NCI-H1048 (cell line): ENCODE data around the gene SMPD3.

Source experiments
- DNase-seq: peaks from one replicate; lab custom pipeline; 2025; lab: John Stamatoyannopoulos, UW

SMPD3 gene

DNA sequence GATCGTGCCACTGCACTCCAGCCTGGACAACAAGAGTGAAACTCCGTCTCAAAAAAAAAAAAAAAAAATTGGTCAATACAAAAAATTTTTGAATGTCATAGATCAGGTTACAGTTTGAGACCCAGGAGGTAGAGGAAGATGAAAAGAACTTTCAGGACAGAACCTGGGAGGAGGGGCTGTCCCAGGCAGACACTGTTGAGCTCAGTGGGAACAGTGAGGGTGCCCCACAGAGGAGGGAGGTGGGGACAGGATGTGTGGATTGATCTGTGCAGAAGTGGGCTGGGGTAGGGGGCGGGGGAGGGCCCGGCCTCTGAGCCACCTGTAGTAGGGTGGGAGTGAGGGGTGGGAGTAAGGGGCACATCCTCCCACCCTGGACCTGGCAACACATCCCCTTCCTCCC is 79.1 kb downstream of the SMPD3 start:
- DNase-seq: no peak

DNA sequence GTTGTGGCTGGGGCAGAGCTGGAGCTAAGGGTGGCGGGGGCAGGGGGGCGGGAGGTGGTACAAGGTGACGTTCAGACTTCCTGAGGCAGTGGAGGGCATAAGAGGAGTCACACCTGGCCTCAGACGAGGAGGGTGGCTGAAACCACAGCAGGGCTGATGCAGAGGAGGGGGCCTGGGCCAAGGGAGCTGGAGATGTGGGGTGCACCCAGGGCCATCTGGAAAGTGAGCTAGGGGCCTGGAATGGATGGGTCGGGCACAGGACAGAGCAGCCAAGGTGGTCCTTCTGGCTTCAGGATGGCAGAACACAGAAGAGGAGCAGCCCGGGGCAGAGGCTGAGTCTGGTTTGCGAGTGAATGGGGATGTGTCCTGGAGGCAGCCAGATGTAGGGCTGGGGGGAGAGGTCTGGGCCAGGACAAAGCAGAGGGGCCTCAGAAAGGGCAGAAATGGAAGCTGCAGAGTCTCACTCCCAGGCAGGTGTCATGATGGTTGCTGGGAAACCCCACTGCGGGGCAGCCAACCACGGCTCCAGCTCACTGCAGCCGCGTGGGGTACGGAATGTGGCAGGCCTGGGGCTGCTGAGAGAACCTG is 79.9 kb downstream of the SMPD3 start:
- DNase-seq: no peak

DNA sequence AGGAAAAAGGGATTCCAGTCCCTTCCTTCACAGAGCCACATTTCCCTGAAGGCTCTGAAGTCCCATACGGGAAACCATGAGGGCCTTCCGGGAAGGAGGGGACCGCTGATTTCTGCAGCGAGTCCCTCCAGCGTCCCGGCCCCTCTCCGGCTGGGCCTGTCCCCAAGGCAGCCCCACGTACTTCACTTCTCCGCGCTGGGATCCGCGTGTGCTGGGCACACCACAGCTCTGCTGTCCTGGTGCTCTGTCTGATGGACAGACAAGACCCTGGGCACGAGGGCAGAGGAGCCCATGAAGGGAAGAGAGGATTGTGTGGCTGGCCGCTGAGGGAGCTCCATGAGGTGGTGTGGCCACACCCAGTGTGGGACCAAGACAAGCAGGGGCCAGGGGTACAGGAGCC is 80.4 kb downstream of the SMPD3 start:
- DNase-seq: no peak

DNA sequence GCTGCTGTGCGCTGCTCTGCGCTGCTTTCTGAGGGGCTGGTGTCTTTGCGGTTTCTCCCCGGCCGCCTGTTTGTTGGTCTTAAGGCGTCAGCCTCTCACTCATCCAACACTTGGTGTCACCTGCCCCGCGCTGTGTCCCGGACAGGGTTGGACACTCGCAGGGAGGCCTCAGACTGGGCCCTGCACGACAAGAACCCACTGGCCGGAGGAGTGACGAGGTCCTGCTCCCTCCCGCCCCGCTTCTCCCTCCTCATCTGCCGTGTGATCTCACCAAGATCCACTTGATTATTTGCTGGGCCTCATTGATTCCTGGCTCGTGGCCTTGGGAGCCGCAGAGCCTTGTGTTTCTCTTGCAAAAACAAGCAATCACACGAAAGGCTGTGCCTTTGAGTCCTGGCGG is 80.9 kb downstream of the SMPD3 start:
- DNase-seq: no peak

DNA sequence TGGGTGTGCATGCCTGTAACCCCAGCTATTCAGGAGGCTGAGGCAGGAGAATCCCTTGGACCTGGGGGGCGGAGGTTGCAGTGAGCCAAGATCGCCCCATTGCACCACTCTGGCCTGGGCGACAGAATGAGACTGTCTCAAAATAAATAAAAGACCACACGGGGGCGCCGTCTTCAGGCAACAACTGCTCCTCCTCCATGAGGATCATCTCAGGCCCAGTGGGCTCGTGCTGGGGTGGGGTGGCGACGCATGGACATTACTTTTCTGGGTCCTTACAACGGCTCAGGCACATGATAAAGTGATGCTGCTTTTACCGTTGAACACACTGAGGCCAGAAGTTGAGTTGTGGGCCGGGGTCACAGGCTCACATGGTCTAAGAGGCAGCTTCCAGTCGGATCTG is 81.3 kb downstream of the SMPD3 start:
- no peak for DNase-seq

DNA sequence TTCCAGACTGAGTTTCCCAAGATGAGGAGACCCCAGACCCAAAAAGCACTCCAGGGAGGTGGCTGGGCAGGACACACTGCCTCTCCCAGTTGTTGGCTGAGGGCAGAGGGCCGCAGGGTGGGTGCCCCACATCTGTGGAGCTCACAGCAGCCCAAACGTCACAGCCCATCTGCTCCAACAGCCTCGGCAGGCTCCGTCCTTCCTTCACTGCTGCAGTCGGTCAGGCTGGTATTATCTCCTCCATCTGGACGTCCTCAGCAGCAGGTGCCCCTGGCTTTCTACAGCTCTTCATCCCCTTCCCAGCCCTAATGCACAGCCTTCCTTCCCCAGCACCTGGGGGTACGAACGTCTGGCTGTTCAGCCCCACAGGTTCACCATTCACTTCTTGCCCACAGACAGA is 82.2 kb downstream of the SMPD3 start:
- no peak for DNase-seq

DNA sequence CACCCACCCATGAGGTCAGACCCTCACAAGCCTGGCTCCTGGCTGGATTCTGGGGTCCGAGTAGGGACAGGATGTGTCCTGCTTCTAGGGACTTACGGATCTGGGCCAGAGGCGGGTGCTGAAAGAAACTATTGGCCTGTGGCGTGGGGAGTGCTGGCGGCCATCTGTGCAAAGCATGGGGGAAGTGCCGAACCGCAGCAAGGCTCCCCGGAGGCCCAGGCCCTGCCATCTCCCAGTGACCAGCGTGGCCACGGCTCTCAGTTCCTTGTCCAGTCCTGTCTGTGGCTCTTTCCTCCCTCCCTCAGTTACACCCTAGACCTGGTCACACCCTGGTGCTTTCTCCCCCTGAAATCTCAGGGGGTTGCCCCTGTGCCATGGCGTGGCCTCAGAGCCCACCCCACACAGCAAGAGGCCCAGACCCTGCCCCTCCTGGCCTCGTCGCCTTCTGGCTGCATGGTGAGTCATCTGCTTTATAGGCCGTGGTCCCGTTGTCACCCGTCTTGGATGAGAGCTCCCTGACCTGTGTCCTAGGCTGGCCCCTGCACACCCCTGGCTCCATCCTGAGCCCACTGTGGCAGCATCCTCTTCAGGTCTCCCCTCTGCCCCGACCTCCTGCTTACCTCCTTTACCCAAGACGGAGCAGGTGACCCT is 83.0 kb downstream of the SMPD3 start:
- DNase-seq: no peak

GRCh38 chr16:68364561-68364998 is 83.7 kb downstream of the SMPD3 start:
- DNase-seq: no peak

- DNase-seq: no peak
Measured at GRCh38 chr16:68363658-68364521, 84.4 kb downstream of the SMPD3 start.

- DNase-seq: no peak
Measured at GRCh38 chr16:68362947-68363657, 85.2 kb downstream of the SMPD3 start.

DNA sequence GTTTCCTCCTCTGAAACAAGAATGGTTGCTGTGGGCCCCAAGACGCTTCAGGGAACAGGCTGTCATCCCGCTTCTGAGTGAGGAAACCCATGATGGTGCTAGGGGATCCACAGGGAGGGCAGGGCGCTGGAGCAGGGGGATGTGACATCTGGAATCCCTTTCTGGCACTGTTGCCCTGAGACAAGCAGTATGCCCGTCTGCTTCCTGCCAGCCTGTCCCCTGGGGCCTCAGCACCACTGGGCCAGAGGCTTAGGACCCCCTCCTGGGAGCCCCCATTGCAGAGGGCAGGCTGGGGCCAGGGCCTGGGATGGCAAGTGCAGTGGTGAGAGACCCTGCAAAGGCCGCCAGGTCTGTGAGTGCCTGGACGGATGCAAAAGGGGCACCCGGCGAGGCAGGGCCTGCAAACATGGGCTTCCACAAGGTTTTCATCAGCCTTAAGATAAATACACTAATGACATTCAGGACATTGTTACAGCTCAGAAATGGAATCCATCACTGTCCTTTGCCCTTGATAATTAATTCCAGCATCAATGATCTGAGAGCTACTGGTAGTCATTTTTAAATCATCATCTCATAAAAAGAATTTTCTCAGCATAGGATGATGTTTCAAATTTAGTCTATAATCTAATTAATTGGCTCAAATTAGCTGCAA is 85.9 kb downstream of the SMPD3 start:
- DNase-seq: no peak

DNA sequence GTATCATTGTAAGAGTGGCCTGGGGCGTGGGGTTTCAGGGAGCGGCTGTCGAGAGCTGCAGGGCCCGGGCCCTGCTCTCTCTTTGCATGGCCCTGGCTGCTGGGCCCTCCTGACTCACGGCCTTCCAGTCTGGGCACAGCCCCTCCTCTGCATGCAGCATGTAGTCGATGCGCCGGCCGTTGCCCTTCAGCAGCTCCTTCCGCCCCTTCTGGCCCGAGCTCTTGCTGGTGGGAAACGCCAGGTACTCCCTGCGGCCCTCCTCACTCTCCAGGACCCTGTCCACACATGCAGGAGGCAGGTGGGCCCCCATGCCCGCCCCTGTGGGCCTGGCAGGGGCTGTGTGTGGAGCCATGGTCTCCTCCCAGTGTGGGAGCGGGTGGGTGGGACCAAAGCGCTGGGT is 86.8 kb downstream of the SMPD3 start:
- DNase-seq: no peak

DNA sequence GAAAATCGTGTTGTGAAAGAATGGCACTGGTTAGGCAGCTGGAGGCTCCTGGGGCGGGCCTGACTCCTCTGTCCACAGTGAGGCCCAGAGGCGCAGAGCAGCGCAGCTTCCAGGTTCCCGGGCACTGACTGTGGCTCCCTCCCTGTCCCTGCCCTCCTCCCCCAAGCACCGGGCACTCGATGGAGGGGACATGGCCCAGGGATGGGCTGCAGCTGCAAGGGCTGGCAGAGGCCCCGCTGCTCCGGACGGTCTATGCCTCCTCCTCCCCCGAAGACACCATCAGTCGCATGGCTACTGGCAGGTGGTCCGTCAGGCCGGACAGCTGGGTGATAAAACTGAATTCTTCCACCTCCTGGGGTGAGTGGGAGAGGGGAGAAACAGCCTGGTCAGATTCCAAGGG is 87.4 kb downstream of the SMPD3 start:
- DNase-seq: no peak

- no peak for DNase-seq
Measured at GRCh38 chr16:68360547-68360946, 87.8 kb downstream of the SMPD3 start.

GRCh38 chr16:68359398-68360191 is 88.7 kb downstream of the SMPD3 start:
- DNase-seq: no peak

DNA sequence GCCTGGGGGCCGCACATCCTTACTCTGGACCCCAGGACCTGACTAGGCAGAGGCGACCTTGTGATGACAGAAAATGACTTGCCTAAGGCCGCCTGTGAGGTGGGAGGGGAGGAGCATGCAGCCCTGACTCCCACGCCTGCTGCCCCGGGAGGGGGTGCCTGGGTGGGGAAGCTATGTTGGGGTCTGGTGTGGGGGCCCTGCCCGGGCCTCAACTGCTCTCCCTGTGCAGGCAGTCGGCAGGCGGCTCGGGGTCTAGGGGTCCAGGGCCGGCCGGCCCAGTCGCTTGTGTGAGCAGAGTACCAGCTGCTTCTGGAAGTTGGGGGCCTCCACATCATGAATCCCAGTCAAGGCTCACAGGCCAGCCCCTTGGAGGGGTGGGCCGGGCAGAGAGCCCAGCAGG is 89.4 kb downstream of the SMPD3 start:
- no peak for DNase-seq

DNA sequence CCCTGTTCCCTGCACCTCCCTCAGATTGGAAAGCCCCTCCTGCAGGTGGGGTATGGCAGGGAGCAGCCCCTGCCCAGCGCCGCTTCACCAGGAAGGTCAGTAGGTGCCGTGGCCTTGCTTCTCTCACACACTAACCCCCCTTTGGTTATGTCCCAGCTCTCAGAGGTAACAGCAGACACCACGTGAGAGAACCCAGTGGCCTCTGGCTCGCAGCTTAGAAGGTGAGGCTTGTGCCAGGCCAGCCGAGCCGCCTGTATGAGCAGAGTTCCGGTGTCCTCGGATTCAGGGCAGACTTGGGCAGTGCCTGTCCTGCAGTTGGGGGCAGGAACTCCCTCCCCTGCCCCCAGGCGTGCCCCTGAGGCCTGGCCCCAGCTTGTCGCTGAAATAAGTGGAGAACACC is 90.4 kb downstream of the SMPD3 start:
- no peak for DNase-seq

DNA sequence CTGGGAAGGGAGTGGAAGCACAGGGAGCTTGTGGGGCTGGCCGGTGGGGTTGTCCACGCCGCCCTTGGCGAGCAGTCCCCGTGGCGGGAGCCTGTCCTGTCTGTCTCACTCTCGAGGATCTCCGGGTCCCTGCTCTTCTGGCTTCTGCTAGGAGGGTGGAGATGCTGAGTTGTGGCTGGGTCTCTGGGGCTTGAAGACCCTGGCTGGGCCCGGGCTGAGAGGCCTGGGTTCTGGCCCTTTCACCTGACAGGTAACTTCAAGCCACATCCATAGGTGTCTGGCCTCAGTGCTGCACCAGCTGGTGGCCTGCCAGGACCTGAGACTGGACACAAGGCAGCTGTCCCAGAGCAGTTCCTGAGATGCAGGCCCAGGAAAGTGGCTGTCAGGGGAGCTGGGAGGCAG is 90.8 kb downstream of the SMPD3 start:
- no peak for DNase-seq

DNA sequence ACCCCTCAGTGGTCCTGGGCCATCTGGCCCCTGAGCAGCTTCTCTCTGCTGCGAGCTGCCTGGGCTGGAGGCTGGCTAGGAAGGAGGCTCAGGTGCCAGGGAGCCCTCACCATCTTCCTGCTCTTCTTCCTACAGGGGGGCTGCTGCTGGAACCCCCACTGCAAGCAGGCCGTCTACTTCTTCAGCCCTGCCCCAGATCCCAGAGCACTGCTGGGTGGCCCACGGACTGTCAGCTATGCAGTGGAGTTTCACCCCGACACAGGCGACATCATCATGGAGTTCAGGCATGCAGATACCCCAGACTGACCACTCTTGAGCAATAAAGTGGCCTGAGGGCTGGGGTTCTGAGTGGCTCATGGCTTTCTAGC is 91.4 kb downstream of the SMPD3 start:
- no peak for DNase-seq

DNA sequence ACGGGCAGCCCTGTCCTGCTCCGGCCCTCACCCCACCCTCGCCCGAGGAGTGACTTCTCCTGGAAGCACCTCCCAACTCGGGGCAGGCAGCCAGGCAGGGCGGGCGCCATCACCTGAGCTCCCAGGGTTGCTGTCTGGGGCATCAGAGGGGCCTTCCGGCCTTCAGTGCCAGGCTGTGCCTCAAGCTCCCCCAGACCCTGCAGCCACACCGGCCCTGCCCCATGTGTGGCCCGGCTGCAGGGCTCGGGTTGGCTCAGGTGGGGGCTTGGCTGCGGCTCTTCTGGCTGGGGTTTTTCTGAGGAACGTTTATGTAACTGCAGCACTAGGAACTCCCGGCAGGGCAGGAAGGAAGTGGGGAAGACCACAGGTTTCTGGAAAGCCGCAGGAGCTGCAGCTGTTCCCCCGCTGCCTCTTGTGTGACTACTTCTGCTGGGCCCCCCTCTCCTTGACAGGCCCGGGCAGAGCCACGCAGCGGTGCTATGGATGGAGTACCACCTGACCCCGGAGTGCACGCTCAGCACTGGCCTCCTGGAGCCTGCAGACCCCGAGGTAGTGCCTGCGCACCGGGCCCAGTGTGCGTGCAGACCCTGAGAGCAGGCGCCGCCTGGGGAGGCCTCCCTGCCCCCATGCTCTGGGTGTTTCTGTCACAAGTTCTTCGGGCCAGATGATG is 91.9 kb downstream of the SMPD3 start:
- no peak for DNase-seq
